Stimulated activated CD4-positive, alpha-beta T cell treated with anti-CD3 and anti-CD28 coated beads, Interleukin-12 subunit alpha, Interleukin-12 subunit beta, amount 100 ng/mL, for 24 hours (primary cell): ENCODE measurements around the gene ATXN7L2.
A peak's percentile ranks its signal among the peaks of the same experiment; 100 is the strongest.
"Not testable (repeated sequence)": the region's sequence is repeated elsewhere in the genome, so short reads cannot be mapped to it uniquely, and the experiment has no call there.

Source experiments
- DNase-seq, 2 experiments: peaks; one replicate each; pipeline ENCODE4 v3.0.0-alpha.2; 2020; ENCODE audit warnings: low read depth in 2 of 2

The ATXN7L2 gene

GRCh38 chr1:109483672-109484518 lies at the start of gene ATXN7L2:
Gene ATXN7L2, plus strand, starts transcription at chr1:109483905. Its CDS starts 49 bp downstream, at chr1:109483954.
- DNase-seq = peak; percentile 84 to 86

GRCh38 chr1:109434484-109434883 lies 49.2 kb upstream of the ATXN7L2 start:
- DNase-seq = no peak

- no peak for DNase-seq
Measured at GRCh38 chr1:109438798-109439297, 44.9 kb upstream of the ATXN7L2 start.

- no peak for DNase-seq
Measured at GRCh38 chr1:109441069-109441468, 42.6 kb upstream of the ATXN7L2 start.

GRCh38 chr1:109443476-109443875 lies 40.2 kb upstream of the ATXN7L2 start:
- DNase-seq = no peak

- no peak for DNase-seq
Measured at GRCh38 chr1:109444346-109444745, 39.4 kb upstream of the ATXN7L2 start.

- not testable (repeated sequence) for DNase-seq
Measured at GRCh38 chr1:109445949-109446695, 37.6 kb upstream of the ATXN7L2 start.

GRCh38 chr1:109447524-109447923 lies 36.2 kb upstream of the ATXN7L2 start:
- DNase-seq = no peak

- no peak for DNase-seq
Measured at GRCh38 chr1:109454497-109455133, 29.1 kb upstream of the ATXN7L2 start.

- no peak for DNase-seq
Measured at GRCh38 chr1:109457819-109458218, 25.9 kb upstream of the ATXN7L2 start.

- DNase-seq = no peak
Measured at GRCh38 chr1:109466125-109466451, 17.6 kb upstream of the ATXN7L2 start.

GRCh38 chr1:109466452-109467300 lies 17.0 kb upstream of the ATXN7L2 start, which contains the start of gene SYPL2:
Gene SYPL2, plus strand, starts transcription at chr1:109466546. Its CDS starts 298 bp downstream, at chr1:109466844.
- DNase-seq = no peak

GRCh38 chr1:109467301-109467777 lies 16.4 kb upstream of the ATXN7L2 start:
- DNase-seq = no peak

GRCh38 chr1:109468061-109468460 lies 15.6 kb upstream of the ATXN7L2 start:
- DNase-seq = no peak

GRCh38 chr1:109468903-109469302 lies 14.8 kb upstream of the ATXN7L2 start:
- DNase-seq = no peak

- no peak for DNase-seq
Measured at GRCh38 chr1:109470245-109470644, 13.5 kb upstream of the ATXN7L2 start.

- no peak for DNase-seq
Measured at GRCh38 chr1:109472779-109473178, 10.9 kb upstream of the ATXN7L2 start.

GRCh38 chr1:109473284-109474057 lies 10.2 kb upstream of the ATXN7L2 start:
- not testable (repeated sequence) for DNase-seq

- DNase-seq = no peak
Measured at GRCh38 chr1:109474697-109475096, 9.0 kb upstream of the ATXN7L2 start.

- DNase-seq = no peak
Measured at GRCh38 chr1:109475261-109475660, 8.4 kb upstream of the ATXN7L2 start.
